Measurements from ENCODE around the gene POFUT1. TPM values are rescaled to one million over a fixed set of nuclear protein-coding genes. Genes with fewer than 3 reads are reported as not detected.
"Not testable (repeated sequence)": the region's sequence is repeated elsewhere in the genome, so short reads cannot be mapped to it uniquely, and the experiment has no call there.

The POFUT1 gene
- total RNA-seq, 1 donor from 2014 or later: 18.1 TPM

DNA sequence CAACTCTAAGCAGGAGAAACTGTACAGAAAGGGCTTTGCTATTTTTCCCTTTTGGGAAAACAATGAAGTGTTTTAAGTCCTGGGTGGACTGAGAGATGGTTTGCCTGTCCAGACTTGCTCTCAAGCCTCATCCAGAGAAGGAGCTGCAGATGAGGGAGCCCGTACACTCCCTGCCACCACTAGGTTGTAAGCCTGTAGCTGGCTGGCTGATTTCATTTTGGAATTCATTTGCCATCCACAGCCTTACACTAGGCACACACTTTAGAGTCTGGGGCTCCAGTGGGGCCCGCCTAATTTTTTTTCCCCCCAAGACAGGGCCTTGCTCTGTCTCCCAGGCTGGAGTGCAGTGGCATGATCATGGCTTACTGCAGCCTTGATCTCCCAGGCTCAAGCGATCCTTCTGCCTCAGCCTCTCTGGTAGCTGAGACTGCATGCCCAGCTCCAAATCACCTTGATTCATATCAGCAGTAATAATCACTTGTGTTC is 28.4 kb downstream of the POFUT1 start:
- no peak for DNase-seq

DNA sequence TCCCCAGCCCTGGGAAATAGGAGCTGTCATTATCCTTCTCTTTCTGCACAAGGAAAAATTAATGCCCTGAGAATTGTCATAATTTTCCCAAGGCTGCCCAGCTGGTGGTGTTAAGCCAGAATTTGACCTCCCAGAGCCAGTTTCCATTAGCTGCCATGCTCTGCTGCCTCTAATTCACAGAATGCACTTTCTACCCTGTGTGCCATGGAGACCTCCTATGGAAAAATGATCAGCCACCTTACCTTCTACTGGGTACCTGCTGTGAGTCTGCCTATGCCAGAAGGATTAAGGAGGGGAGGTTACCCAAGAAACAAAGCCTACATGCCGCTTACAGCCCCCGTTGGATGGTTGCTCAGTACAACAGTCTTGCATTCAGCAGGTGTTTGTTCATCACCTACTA is 29.1 kb downstream of the POFUT1 start:
- DNase-seq: no peak

DNA sequence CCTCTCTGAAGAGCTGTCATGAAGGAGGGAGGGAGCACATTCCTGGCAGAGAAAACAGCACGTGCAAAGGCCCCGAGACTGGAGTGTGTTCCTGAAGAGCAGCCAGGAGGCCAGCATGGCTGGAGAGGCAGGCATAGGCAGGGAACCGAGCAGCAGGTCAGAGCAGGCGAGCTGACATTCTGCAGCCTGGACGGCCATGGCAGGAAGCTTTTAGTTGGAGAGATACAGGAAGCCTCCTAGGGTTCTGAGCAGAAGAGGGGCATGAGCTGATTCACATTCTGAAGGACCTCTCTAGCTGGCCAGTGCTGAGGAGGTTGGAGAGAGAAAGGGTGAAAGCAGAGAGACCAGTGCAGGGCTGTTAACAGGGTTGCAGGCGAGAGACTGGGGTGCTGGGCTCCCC is 29.7 kb downstream of the POFUT1 start:
- DNase-seq: no peak

DNA sequence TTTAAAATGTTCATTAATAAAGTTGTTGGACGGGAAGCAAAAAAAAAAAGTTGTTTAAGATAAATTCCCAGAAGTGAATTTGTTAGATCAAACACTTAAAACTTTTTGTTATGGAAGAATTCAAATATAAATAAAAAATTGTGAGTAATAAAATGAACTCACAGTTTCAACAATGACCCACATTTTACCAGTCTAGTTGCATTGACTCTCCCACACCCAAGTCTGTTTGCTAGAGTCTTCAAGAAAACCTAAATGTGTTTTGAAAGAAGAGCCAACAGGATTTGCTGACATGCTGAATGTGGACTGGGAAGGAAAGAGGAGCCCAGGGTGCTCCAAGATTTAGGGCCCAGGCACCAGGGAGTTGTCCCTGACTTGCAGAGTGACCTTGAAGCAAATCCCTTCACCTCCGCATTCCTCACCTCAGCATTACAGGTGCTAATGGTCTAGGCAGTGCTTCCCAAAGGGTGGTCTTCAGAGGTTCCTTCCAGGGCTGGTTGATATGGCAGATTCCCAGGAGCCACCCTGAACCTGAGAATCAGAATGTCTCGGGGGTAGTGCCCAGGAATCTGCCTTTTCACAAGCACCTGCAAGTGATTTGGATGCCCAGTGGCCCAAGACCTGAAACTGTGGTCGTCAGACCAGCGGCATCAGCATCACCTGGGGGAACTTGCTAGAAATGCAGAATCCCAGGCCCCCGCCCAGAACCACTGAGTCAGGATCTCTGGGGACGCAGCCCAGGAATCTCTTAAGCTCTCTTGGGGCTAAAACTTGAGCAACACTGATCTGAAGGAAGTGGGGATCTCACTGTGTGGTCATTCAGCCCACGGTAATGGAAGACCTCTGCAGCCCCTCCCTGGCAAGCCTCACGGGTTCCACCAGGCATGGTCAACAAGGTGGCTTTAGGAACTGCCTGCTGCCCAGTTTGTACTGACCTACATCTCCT is 31.1 kb downstream of the POFUT1 start:
- no peak for DNase-seq

DNA sequence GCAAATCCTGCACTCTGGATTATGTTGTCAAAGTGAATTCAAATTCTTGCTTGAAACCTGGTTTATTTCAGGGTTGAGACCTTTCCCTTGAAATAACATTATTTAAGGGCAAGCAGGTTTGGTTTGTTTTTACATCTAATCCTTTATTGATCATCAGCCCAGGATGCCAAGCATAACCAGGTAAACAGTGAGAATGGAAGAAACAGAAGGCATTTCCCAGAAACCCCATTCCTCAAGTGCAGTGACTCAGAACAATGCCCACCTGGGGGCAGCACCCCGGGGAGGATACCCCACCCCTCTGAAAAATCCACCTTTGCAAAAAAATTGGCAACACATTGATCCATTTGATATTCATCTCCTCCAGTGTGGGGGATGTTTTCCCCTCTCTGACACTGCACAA is 32.5 kb downstream of the POFUT1 start:
- DNase-seq: no peak

DNA sequence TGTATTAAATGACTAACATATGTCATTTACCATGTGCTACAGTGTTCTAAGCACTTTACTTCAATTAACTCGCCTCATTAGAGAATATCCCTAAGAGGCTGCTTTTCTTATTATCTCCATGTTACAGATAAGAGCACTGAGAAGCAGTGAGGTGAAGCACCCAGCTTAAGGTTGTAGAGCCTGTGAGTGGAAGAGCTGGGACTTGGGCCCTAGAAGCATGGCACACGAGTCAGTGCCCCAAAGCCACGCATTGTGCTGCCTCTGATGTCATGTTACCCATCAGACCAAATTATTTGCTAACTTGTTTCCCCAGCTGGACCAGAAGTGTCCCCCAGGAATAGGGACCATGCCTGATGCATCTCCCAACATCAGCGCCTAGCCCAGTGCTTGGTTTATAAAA is 34.1 kb downstream of the POFUT1 start:
- no peak for DNase-seq

DNA sequence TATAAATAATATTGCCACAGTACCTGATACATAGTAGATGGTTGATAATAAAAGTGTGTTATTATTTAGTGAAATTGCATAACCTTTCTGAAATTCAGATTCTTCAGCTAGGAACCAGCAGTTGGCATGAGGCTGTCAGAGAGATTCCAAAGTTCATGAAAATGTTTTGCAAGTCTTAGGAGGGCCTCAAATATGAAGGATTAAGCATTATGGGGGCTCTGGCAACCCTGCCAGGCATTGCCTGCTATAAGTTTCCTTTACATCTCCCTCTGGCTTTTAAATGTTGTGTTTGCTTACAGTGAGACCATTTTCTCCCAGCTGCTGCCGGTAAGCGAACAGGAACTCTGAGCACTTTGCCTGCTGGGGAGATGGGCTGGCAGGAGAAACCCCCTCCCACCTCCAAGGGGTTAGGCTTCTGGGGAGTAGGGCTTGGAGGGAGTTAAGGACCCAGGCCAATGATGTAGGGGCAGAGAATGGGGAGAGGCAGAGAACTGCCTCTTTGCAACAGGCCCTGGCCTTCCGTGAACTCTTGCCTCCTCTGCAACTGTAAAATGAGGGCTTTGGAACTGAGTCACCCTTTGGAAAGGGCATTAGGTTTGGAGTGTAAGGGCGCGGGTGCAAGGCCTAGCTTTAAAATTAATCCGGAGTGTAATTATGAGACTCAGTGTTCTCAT is 36.6 kb downstream of the POFUT1 start:
- DNase-seq: no peak

DNA sequence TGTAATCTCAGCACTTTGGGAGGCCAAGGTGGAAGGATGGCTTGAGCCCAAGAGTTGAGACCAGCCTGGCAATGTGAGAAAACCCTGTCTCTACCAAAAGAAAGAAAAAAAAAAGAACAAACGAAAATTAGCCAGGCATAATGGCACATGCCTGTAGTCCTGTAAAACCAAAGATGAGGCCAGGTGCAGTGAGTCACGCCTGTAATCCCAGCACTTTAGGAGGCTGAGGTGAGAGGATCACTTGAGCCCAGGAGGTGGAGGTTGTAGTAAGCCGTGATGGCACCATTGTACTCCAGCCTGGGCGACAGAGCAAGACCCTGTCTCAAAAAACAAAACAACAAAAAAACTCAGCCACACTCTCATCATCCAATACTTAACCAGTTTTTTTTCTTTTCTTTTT is 37.3 kb downstream of the POFUT1 start:
- DNase-seq: no peak

DNA sequence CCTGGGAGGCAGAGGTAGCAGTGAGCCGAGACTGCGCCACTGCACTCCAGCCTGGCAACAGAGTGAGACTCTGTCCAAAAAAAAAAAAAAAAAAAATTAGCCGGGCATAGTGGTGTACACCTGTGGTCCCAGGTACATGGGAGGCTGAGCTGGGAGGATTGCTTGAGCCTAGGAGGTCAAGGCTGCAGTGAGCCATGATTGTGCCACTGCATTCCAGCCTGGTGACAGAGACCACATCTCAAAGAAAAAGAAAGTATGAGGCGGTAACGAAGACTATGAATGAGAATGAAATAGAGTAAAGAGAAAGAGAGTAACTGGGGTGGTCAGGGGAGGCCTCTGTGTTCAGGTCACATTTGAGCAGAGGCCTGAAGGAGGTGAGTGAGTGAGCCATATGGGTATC is 38.5 kb downstream of the POFUT1 start:
- DNase-seq: not testable (repeated sequence)

DNA sequence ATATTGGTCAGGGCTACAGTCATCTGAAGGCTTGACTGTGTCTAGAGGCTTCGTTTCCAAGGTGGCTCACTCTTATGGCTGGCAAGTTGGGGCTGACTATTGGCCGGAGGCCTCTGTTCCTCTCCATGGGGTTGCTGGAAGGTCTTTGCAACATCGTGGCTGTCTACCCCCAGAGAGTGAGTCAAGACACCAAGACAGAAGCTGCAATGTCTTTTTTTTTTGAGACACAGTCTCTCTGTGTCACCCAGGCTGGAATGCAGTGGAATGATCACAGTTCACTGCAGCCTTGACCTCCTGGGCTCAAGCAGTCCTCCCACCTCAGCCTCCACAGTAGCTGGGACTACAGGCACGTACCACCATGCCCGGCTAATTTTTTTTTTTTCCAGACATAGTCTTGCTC is 40.4 kb downstream of the POFUT1 start:
- no peak for DNase-seq

DNA sequence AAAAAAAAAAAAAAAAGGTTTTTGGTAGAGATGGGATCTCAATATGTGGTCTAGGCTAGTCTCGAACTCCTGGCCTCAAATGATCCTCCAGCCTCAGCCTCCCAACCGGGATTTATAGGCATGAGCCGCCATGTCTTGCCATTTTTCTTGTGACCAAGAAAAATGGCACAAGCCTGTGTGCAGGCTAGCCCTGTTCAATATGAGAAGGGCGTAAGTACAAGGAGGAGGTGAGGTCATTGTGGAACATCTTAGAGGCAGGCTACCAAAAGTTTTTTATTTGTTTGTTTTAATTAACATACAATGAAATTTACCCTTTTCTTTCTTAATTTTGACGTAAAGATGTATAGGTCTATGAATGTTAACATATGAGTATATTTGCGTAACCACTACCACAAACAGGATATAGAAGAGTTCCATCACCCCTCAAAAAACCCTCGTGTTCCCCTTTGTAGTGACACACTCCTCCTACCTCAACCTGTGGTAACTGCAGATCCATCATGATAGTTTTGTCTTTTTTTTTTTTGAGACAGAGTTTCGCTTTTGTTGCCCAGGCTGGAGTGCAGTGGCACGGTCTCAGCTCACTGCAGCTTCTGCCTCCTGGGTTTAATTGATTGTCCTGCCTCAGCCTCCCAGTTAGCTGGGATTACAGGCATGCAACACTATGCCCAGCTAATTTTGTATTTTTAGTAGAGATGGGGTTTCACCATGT is 41.5 kb downstream of the POFUT1 start:
- no peak for DNase-seq

DNA sequence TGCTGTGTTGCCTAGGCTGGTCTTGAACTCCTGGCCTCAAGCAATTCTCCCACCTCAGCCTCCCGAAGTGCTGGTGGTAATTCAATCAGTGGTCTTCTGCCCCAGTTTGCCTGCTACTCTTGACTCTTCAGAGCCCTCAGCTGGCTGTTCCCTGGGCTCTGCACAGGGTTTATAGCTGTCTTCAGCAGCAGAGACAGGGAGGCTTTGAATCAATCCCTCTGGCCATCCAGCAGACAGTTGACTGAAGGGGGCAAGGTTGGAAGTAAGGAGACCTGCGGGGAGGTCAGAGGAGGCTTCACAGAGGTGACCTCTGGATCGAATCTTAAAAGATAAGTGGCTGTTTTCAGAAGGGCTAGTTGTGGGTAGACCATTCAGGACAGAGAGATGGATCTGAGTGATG is 43.8 kb downstream of the POFUT1 start:
- no peak for DNase-seq

DNA sequence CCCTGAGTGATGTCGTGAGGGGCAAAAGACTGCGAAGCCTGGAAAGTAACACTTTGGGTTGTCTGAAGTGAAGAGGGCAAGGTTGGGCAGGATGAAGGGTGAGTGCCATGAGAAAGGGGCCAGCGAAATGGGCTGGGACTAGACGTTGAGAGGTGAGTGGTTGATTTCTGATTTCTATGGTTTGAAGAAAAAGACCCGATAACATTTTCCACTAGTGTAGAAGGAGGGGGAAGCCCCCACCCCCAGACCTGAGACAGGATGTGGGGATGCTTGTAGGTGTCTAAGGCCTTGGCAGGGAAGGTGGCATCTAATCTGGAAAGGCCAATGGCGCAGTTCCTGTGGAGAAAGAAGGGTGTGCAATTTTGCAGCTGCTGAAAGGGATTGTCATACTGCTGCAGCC is 44.5 kb downstream of the POFUT1 start:
- no peak for DNase-seq

DNA sequence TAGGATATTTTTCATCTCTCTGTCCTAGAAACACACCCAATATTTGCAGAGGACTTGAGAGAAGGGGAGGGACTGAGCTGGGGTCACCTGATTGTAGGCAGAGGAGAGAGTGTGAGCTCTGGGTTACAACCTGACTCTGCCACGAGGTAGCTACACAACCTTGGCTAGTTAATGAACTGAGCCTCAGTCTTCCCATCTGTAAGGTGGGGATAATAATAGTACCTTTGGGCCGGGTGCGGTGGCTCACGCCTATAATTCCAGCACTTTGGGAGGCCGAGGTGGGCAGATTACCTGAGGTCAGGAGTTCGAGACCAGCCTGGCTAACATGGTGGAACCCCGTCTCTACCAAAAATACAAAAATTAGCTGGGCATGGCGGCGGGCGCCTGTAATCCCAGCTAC is 53.3 kb downstream of the POFUT1 start:
- DNase-seq: not testable (repeated sequence)

DNA sequence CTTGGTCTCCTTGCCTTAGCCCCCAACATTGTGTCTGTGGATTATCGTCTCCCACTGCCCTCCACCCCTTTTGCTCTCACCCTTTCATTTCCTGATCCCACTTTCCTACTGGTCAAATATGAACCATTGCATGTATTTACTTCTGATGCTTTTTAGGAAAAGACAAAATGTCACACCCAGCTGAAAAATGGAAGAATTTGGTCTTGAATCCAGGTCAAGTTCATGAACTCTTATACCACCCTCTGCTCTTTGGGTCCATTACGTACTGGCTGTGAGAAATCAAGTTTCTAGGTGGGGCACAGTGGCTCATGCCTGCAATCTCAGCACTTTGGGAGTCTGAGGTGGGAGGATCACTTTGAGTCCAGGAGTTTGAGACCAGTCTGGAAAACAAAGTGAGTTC is 54.0 kb downstream of the POFUT1 start:
- DNase-seq: no peak

DNA sequence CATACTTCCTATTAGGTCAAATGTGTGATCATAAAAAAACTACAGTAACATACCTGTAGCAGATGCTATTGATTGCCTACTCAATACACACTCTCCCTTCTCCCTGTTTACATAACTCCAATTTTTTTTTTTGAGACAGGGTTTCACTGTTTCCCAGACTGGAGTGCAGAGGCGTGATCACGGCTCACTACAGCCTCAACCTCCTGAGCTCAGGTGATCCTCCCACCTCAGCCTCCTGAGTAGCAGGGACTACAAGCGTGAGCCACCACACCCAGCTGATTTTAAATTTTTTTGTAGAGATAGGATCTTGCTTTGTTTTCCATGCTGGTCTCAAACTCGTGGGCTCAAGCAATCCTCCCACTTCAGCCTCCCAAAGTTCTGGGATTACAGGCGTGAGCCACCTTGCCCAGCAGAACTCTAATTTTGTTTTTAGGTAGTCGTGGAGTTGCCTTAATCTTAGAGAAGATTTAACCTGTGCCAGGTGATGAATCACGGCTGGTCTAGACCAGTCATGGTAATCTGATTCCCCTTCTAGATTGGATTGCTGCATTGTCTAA is 55.8 kb downstream of the POFUT1 start:
- no peak for DNase-seq

DNA sequence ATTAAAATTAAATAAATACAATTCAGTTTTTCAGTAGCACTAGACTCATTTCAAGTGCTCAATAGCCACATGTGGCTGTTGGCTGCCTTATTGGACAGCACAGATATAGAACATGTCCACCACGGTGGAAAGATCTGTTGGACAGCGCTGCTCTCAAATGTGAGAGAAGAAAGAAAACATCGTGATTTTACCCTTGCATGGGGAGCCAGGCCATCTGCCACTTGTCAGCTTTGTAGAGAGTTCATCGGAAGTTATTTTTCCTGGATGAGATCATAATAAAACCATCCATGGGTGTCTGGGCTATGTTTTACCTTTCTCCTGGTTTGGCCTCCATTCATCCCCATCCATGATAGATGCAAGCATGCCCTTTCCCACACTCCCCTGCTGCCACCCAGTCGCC is 63.9 kb downstream of the POFUT1 start:
- DNase-seq: no peak

DNA sequence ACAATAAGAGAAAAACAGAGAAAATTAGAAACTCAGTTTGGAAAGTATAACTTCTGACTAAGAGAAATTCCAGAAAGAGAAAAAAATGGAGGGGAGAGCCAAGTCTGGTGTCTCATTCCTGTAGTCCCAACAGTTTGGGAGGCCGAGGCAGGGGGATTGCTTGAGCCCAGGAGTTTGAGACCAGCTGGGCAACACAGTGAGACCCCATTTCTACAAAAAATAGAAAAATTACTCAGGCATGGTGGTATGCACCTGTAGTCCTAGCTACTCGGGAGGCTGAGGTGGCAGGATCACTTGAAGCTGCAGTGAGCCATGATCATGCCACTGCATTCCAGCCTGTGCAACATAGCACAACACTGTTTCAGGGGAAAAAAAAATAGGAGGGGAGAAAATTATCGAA is 66.7 kb downstream of the POFUT1 start:
- DNase-seq: no peak

DNA sequence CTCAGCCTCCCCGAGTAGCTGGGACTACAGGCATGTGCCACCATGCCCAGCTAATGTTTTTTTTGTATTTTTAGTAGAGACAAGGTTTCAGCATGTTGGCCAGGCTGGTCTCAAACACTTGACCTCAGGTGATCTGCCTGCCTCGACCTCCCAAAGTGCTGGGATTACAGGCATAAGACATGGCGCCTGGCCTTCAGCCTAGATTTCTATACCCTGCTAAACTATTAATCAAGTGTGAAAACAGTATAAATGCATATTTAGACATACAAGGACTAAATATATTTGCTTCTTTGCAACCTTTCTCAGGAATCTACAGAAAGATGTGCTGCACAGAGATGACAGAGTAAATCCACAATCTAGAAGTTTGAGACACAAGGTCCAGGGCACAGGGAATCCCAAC is 67.5 kb downstream of the POFUT1 start:
- not testable (repeated sequence) for DNase-seq

DNA sequence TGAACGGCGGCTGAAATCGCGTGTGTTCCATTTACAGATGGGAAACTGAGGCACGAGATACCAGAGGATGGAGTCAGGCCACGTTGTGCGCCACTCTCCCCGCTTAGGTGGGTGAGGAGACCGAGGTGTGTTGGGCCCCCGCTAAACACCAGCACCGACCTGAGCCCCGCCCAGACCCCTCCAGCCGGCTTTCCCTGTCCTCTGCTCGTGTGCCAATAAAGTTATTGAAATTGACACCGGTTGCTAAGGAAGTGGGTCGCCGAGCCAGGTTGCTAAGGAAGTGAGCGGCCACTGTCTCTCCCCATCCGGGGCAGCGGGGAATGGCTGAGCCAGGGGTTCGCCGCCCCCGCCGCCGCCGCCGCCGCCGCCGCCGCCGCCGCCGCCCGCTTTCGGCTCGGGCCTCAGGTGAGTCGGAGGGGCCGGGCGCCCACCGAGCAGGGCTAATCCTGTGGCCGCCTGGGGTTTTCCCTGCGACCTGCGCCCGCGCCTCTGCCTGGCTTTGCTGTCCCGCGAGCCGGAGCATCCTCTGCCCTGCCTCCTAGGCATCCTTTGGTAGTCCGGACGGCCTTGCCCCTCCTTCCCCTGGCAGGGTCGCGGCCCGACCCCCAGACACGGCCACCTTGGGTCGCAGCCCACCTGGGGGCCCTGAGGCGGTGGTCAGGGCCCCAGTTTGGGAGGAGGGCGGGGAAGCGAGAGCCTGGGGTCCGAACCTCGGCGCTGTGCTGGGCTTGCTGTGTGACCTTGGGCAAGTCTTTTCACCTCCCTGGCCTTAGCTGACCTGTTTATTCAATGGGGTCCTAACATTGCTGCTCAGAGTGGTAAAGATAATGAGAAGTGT is 69.9 kb downstream of the POFUT1 start, which contains the start of gene KIF3B:
KIF3B (plus strand) TSS at position 291 of the 838 bp plus-strand sequence. CDS start 32,127 bp downstream, outside the sequence.
- peak; percentile 88 for DNase-seq

DNA sequence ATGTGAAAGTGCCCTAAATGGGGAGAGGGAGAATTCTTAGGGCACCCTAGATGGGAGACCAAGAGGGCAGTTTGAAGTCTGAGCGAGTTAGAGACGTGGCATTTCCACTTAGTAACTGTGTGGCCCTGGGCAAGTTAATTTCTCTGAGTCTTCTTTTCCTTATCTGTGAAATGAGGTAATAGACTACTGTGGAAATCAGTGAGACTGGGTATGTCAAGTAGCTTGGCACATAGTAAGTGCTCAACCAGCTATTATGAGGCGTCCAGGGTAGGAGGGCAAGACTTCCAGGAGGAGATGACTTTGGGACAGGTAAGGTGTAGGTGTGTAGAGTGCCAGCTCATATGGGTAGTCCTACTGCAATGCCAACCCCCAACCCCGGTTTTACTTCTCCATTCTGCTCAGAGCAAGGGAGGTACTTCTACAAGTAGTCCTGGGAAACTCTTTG is 70.5 kb downstream of the POFUT1 start:
- DNase-seq: no peak
